ENCODE measurements around the gene CCT8.

DNA sequence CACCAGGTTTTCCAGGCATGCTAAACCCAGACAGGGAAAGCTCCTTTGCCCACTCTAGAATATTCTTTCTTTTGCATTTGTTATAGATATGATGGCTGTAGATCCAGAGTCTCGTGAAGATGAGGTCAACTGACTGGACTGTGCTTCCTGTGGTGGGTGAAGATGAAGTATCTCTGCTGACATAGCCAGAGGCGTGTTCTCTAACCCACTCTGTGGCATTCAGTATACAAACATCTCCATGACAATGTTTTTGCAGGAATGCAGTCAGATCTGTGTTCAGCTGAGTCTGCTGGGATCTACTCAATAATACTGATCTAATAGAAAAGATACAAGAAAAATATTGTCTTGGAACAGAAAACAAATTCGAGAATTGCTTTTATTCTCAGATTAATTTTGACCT is 65.6 kb downstream of the CCT8 start:
- TF ChIP-seq, protein P1, sequence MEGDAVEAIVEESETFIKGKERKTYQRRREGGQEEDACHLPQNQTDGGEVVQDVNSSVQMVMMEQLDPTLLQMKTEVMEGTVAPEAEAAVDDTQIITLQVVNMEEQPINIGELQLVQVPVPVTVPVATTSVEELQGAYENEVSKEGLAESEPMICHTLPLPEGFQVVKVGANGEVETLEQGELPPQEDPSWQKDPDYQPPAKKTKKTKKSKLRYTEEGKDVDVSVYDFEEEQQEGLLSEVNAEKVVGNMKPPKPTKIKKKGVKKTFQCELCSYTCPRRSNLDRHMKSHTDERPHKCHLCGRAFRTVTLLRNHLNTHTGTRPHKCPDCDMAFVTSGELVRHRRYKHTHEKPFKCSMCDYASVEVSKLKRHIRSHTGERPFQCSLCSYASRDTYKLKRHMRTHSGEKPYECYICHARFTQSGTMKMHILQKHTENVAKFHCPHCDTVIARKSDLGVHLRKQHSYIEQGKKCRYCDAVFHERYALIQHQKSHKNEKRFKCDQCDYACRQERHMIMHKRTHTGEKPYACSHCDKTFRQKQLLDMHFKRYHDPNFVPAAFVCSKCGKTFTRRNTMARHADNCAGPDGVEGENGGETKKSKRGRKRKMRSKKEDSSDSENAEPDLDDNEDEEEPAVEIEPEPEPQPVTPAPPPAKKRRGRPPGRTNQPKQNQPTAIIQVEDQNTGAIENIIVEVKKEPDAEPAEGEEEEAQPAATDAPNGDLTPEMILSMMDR (IDR thresholded peaks at IDR 0.05; ENCODE audit: low read depth, low read length): no peak
- TF ChIP-seq POLR2A (IDR thresholded peaks at IDR 0.05; ENCODE audit: extremely low read depth, insufficient read length): no peak

Measured in NB4 (cell line).